Colon (tissue), 2 donors: Measurements from ENCODE around the gene CSGALNACT2.
"Not testable (repeated sequence)": the region's sequence is repeated elsewhere in the genome, so short reads cannot be mapped to it uniquely, and the experiment has no call there.

Experiments
- FAIRE-seq: peaks from 2 replicates; lab custom pipeline; 2012; peaks lifted over from hg19 to GRCh38; lab: Jason Lieb, UNC
- donor health status: control.
- donor health status: control.

CSGALNACT2 gene

DNA sequence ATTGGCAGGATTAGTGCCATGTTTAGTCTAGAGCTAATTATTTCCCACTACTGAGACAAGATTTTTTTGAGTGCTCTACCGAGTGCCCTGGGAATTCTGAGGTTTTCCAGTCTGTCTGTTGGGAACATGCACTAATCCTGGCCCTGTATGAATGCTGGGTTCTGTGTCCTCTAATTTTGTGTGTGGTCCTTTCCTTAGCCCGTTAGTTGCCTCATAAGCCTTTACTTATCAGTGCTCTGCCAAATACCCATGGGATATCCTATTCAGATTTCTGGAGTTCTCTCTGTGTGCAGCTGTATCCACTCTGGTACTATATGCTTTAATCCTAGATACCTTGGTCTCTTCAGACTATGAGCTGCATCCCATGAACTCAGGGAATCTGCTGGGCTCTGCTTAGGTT lies 13.1 kb downstream of the CSGALNACT2 start:
- FAIRE-seq: no peak

DNA sequence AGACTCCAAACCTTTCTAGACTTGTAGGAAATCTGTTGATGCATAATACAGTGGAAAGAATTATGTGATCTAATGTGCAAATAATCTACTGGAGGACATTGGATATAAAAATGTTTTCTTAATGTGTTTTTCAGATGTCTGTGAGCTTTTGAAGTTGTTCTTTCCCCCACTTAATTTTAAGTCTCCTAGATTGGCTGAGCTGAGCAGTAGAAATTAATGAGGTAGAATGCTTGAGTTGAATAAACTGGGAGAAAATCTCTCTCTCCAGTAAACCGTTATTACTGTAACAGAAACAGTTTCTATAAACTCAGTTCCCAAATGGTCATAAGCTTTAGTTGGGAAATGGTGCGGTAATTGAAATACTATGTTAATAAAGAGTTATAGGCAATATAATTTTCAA lies 15.7 kb downstream of the CSGALNACT2 start:
- FAIRE-seq: no peak

DNA sequence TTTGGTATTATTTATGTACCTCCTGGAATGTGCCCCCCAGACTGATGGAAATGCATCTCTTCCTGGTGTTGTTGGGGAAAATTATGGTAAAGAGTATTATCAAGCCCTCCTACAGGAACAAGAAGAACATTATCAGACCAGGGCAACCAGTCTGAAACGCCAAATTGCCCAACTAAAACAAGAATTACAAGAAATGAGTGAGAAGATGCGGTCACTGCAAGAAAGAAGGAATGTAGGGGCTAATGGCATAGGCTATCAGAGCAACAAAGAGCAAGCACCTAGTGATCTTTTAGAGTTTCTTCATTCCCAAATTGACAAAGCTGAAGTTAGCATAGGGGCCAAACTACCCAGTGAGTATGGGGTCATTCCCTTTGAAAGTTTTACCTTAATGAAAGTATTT lies 17.0 kb downstream of the CSGALNACT2 start:
- no peak for FAIRE-seq

DNA sequence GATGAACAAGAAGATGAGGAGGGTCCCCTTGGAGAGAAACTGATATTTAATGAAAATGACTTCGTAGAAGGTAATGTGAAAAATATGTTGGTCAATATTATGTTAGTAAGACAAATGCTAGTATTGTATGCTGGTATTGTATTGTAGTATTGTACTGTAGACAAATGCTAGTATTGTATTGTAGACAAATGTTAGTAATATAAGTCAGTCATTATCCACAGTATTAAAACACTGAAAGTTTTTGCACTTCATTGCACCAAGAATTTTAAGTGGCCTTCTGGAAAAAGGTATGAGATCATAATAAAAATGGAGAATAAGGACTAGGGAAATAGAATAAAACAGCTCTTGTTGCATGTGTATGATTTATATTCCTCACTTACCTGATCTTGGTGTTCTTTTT lies 17.5 kb downstream of the CSGALNACT2 start:
- FAIRE-seq: no peak

GRCh38 chr10:43156590-43157341 lies 18.5 kb downstream of the CSGALNACT2 start:
- no peak for FAIRE-seq

DNA sequence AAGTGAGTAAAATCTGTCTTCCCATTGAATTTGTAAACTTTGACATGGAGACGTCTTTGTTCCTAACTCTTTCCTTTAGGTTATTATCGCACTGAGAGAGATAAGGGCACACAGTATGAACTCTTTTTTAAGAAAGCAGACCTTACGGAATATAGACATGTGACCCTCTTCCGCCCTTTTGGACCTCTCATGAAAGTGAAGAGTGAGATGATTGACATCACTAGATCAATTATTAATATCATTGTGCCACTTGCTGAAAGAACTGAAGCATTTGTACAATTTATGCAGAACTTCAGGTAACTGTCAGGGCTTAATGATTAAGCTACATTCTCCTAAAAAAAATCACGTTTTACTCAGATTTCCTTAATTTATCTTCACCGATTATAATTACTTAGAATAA lies 20.4 kb downstream of the CSGALNACT2 start:
- FAIRE-seq: no peak

GRCh38 chr10:43160046-43160920 lies 22.0 kb downstream of the CSGALNACT2 start:
- FAIRE-seq: no peak

DNA sequence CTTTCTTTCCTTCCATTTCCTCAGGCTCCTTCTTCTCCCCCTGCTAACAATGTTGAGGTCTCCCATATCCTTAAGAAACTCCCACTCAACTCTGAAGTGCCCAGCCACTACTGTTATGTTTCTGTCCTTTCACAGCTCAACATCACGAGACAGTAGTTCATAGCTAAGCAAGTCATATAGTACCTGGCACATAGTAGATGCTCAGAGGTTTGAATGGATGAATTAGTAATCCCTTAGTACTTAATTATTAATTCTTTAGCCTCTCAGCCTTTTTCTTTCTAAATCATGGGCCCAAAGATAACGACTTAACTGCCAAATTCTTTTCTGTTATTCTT lies 22.6 kb downstream of the CSGALNACT2 start:
- FAIRE-seq: no peak

DNA sequence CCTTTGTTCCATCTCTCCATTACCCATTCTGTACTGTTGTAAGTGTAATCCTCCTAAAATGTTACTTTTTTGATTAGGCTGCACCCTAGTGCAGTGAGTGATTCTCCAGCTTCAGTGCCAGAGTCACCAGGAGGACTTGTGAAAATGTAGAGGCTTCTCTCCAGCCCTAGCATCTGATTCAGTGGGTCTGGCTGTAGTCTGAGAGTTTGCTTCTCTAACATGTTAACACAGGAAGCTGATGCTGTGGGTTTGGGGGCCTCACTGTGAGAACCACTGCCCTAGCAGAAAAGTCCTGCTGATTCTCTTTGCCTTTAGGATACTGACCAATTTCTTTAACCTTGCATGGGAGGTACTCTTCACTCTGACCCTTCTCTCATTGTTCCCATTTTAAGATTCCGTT lies 24.4 kb downstream of the CSGALNACT2 start:
- FAIRE-seq: no peak

GRCh38 chr10:43166207-43166879 lies 28.1 kb downstream of the CSGALNACT2 start:
- no peak for FAIRE-seq

DNA sequence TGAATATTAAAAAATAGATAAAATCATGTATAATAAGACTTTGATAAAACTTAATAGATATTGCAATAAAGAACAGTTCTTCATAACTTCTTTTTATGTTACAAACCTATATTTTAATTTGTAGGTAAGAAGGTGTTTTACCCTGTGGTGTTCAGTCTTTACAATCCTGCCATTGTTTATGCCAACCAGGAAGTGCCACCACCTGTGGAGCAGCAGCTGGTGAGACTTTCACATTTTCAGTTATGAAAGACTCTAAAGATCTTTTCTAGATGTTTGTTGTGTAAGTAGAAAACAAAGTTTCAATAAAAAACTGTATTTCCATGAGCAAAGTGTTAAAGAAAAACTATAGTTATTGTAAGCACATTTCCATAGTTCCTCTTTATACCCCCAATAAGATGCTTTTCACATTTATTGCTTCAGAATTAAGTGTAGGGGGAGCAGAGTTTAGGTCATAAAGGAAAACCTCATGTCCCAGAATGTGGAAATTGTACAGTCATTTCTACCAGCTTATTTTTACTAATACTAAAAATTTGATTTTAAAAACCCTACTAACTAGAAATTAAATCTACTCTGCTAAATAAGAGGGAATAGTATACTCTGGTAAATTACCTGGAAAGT lies 28.7 kb downstream of the CSGALNACT2 start:
- peak; percentile 71 for FAIRE-seq

- FAIRE-seq: peak; percentile 65
These were observed 29.2 kb downstream of the CSGALNACT2 start for GRCh38 chr10:43167498-43167889.

DNA sequence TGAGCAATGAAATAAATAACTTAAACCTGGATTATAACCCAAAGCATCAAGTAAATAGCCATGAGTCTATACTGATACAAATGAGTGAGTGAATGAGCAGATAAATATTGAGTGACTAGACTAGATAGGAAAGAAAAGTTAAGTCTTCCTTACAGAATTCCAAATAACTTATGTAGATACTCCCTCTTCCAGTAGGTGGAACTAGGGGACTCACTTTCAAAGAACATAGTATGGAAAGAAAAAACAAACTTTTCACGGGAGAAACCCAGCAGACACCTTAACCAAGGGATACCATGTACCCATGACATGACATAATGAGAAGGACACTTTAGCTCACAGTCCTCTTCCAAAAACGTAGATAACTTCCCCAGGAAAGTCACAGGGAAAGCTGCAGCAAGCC lies 32.2 kb downstream of the CSGALNACT2 start:
- FAIRE-seq: no peak

DNA sequence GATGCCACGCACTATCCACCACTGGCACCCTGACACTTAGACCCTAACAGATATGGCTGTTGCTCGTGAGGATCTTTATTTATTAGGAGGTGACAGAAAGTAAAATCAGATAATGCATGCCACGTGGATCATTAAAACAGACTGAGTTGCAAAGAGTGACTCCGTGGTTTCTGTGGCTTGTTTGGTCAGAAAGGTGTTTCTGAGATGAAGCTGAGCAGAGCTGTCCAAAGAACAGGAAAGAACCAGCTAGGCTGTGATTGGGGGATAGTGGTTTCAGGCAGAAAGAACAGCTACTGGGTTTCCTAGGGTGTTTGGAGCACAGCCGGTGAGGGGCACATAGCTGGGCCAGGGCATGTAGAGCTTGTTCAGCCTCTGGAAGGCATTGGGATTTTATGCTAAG lies 34.4 kb downstream of the CSGALNACT2 start:
- FAIRE-seq: no peak

GRCh38 chr10:43173120-43173519 lies 34.9 kb downstream of the CSGALNACT2 start:
- no peak for FAIRE-seq

- no peak for FAIRE-seq
These were observed 36.7 kb downstream of the CSGALNACT2 start for GRCh38 chr10:43174969-43175368.

DNA sequence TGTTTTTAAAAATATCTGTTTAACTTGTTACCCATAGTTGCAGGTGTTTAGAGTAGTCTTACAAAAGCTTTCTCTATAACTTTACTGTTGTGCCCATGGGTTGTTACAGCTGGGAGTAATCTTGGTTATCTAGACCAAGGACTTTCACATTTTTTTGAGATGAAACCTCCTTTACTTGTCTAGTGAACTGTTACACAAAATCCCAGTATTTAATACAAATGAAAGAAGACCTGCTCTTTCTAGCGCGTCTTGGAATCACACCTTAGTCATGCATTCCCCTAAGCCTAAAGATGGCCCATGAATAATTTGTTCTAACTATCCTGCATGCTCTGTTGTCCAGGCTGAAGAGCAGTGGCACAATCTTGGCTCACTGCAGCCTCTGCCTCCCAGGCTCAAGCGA lies 38.0 kb downstream of the CSGALNACT2 start:
- FAIRE-seq: no peak

- FAIRE-seq: no peak
These were observed 39.4 kb downstream of the CSGALNACT2 start for GRCh38 chr10:43177595-43177994.

DNA sequence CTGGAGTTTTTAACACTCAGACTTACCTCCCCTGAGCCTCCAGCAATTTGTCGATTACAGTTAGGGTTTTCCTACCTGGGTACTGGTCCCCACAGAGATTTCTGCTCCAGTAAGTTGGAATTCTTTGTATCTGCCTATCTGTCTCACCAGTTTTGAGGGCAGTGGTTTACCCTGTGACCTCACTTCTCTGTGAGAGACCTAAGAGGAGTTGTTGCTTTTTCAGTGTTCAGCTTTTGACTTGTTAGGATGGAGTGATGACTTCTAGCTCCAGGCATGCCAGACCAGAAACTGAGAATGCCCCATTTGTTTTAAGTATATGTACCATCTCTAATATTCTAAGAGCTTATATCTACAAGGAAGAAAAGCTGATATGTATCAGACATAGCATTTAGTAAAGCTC lies 42.9 kb downstream of the CSGALNACT2 start:
- FAIRE-seq: no peak

- FAIRE-seq: not testable (repeated sequence)
These were observed 45.5 kb downstream of the CSGALNACT2 start for GRCh38 chr10:43183764-43184163.

- no peak for FAIRE-seq
These were observed 47.9 kb downstream of the CSGALNACT2 start for GRCh38 chr10:43186150-43186549.

DNA sequence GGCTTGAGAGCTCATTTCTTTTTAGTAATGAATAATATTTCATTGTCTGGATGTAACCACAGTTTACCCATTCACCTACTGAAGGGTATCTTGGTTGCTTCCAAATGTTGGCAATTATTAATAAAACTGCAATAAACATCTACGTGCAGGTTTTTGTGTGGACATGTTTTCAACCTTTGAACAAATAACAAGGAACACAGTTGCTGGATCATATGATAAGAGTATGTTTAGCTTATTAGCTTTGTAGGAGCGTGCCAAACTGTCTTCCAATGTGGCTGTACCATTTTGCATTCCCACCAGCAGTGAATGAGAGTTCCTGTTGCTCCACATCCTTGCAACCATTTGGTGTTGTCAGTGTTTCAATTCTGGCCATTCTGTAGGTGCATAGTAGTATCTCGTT lies 49.0 kb downstream of the CSGALNACT2 start:
- FAIRE-seq: no peak

DNA sequence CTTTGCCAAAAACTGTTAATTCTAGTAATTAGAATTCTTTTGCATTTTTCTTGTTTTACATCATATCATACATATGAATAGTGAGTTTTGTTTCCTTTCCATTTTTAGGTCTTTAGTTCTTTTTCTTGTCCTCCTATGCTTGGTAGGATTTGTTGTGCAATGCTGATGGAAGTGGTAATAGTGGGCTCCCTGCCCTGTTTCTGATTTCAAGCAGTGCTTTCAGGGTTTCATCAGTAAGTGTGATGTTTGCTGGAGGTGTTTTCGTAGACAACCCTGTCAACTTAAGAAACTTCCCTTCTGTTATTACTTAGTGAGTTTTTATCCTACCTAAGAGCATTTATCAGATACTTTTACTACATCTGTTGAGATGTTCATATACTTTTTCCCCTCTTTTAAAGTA lies 50.5 kb downstream of the CSGALNACT2 start:
- no peak for FAIRE-seq
